Measurements from ENCODE around the gene COX7A2L. TPM values are rescaled to one million over a fixed set of nuclear protein-coding genes. Genes with fewer than 3 reads are reported as not detected.
A peak's percentile ranks its signal among the peaks of the same experiment; 100 is the strongest.

The COX7A2L gene
- total RNA-seq, 1 experiment from 2014 or later = 144 TPM

- intact Hi-C loops (cut with micrococcal nuclease; ENCODE audit: unreplicated experiment) = no loop called here
- Histone ChIP-seq H3K27me3 (ENCODE audit: insufficient read depth, low read depth) (no peaks in the 10 kb centered on the region), H3K27ac (peak overlapping the region; percentile 17; the same call in 1 of the 2 replicates), H4K20me1 (ENCODE audit: insufficient read depth) (no peaks in the 10 kb centered on the region), H2AFZ (no peak overlapping the region), H3K4me2 (peak overlapping the region; percentile 36), H3K4me3 (no peak overlapping the region), H3K9me3 (ENCODE audit: insufficient read depth, low read depth) (no peaks in the 10 kb centered on the region), H3K4me1 (replicated peaks; ENCODE audit: insufficient read depth) (peaks cover 28% of the 10 kb centered on the region), H3K79me2 (ENCODE audit: low read depth) (no peaks in the 10 kb centered on the region), H3K36me3 (ENCODE audit: low read depth) (peaks cover 16% of the 10 kb centered on the region), H3F3A (ENCODE audit: insufficient read depth, low read depth) (peaks cover 17% of the 10 kb centered on the region), H3K9me2 (ENCODE audit: insufficient read depth) (no peaks in the 10 kb centered on the region)
- BruUV-seq (replicated peaks) = no TSS peak
- ChIA-PET CTCF (interaction anchor here (0.6 to 0.7 kb wide), 2 partner anchors 61 to 141 kb away, joined by 4 read pairs; no protein-coding TSS in a partner anchor), POLR2A (ENCODE audit: unreplicated experiment) (no interaction called here)
- DNase-seq = peak in 1 of 2 experiments; percentile 37
- TF ChIP-seq, protein P1, sequence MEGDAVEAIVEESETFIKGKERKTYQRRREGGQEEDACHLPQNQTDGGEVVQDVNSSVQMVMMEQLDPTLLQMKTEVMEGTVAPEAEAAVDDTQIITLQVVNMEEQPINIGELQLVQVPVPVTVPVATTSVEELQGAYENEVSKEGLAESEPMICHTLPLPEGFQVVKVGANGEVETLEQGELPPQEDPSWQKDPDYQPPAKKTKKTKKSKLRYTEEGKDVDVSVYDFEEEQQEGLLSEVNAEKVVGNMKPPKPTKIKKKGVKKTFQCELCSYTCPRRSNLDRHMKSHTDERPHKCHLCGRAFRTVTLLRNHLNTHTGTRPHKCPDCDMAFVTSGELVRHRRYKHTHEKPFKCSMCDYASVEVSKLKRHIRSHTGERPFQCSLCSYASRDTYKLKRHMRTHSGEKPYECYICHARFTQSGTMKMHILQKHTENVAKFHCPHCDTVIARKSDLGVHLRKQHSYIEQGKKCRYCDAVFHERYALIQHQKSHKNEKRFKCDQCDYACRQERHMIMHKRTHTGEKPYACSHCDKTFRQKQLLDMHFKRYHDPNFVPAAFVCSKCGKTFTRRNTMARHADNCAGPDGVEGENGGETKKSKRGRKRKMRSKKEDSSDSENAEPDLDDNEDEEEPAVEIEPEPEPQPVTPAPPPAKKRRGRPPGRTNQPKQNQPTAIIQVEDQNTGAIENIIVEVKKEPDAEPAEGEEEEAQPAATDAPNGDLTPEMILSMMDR (conservative IDR thresholded peaks at IDR 0.05) = no peak
- no peak for TF ChIP-seq EZH2 (IDR thresholded peaks at IDR 0.05; ENCODE audit: low read depth)
These were observed 48.9 kb downstream of the COX7A2L start for GRCh38 chr2:42312106-42312505.

- no peaks in the 10 kb centered on the region for H3K79me2 ChIP-seq (ENCODE audit: low read depth)
- H3K4me2 ChIP-seq = no peak overlapping the region
- TF ChIP-seq EZH2 (IDR thresholded peaks at IDR 0.05; ENCODE audit: low read depth) = no peak
- TF ChIP-seq, protein P1 (conservative IDR thresholded peaks at IDR 0.05) = no peak
- ChIA-PET POLR2A (ENCODE audit: unreplicated experiment) (no interaction called here), CTCF (no interaction called here)
- H3K27me3 ChIP-seq (ENCODE audit: insufficient read depth, low read depth) = no peaks in the 10 kb centered on the region
- H3K4me3 ChIP-seq = no peak overlapping the region
- H2AFZ ChIP-seq = no peak overlapping the region
- peaks cover 24% of the 10 kb centered on the region for H3K4me1 ChIP-seq (replicated peaks; ENCODE audit: insufficient read depth)
- H4K20me1 ChIP-seq (ENCODE audit: insufficient read depth) = no peaks in the 10 kb centered on the region
- H3K36me3 ChIP-seq (ENCODE audit: low read depth) = no peaks in the 10 kb centered on the region
- intact Hi-C loops (cut with micrococcal nuclease; ENCODE audit: unreplicated experiment) = no loop called here
- H3K27ac ChIP-seq = no peak overlapping the region
- DNase-seq = no peak
- no TSS peak for BruUV-seq (replicated peaks)
- H3F3A ChIP-seq (ENCODE audit: insufficient read depth, low read depth) = peaks cover 11% of the 10 kb centered on the region
- H3K9me2 ChIP-seq (ENCODE audit: insufficient read depth) = no peaks in the 10 kb centered on the region
- no peaks in the 10 kb centered on the region for H3K9me3 ChIP-seq (ENCODE audit: insufficient read depth, low read depth)
These were observed 51.0 kb downstream of the COX7A2L start for GRCh38 chr2:42310007-42310515.

DNA sequence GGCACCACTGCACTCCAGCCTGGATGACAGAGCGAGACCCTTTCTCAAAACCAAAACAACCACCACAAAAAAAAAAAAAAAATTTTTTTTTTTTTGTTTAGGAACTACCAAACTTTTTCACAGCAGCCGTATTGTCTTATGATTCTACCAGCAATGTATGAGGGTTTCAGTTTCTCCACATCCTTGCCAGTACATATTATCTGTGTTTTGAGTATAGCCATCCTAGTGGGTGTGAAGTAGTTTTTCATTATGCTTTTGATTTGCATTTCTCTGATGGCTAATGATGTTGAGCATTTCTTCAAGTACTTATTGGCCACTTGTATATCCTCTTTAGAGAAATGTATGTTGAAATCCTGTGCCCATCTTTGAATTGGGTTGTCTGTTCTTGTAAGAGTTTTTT, 51.7 kb downstream of the COX7A2L start:
- Histone ChIP-seq H3K9me3 (ENCODE audit: insufficient read depth, low read depth) (no peaks in the 10 kb centered on the region), H3K9me2 (ENCODE audit: insufficient read depth) (no peaks in the 10 kb centered on the region), H4K20me1 (ENCODE audit: insufficient read depth) (no peaks in the 10 kb centered on the region), H3F3A (ENCODE audit: insufficient read depth, low read depth) (peaks cover 4% of the 10 kb centered on the region; the same call in 1 of the 2 replicates), H3K4me3 (no peak overlapping the region), H3K4me2 (no peak overlapping the region), H2AFZ (no peak overlapping the region), H3K79me2 (ENCODE audit: low read depth) (no peaks in the 10 kb centered on the region), H3K4me1 (replicated peaks; ENCODE audit: insufficient read depth) (peaks cover 17% of the 10 kb centered on the region), H3K36me3 (ENCODE audit: low read depth) (0 out of 2 replicates have a peak, but pooled peaks cover under 1% of the 10 kb centered on the region), H3K27me3 (ENCODE audit: insufficient read depth, low read depth) (no peaks in the 10 kb centered on the region), H3K27ac (no peak overlapping the region)
- no peak for TF ChIP-seq EZH2 (IDR thresholded peaks at IDR 0.05; ENCODE audit: low read depth)
- TF ChIP-seq, protein P1 (conservative IDR thresholded peaks at IDR 0.05) = no peak
- intact Hi-C loops (cut with micrococcal nuclease; ENCODE audit: unreplicated experiment) = no loop called here
- ChIA-PET POLR2A (ENCODE audit: unreplicated experiment) (no interaction called here), CTCF (no interaction called here)
- DNase-seq = no peak
- no TSS peak for BruUV-seq (replicated peaks)
